Uterus (tissue), 2 donors: Measurements from ENCODE around the gene VCAM1.

Experiments
- POLR2A ChIP-seq, 2 donors: fragments of 450-650 bp; IDR thresholded peaks; one replicate each; pipeline ENCODE4 v1.6.1; 2016; ENCODE audit warnings: antibody characterized with exemption in 2 of 2, mild to moderate bottlenecking in 1 of 2, moderate library complexity in 1 of 2
- TF ChIP-seq, protein P1 (sequence below), 4 experiments: fragments of 200-600 bp in 2 of 4; fragments of 450-650 bp in 2 of 4; sonication (generic) in 2 of 4; IDR thresholded peaks; one replicate each; pipeline ENCODE4 v1.5.1; 2016 to 2019; ENCODE audit warnings: antibody characterized with exemption in 4 of 4, mild to moderate bottlenecking in 2 of 4, moderate library complexity in 1 of 4

DNA sequence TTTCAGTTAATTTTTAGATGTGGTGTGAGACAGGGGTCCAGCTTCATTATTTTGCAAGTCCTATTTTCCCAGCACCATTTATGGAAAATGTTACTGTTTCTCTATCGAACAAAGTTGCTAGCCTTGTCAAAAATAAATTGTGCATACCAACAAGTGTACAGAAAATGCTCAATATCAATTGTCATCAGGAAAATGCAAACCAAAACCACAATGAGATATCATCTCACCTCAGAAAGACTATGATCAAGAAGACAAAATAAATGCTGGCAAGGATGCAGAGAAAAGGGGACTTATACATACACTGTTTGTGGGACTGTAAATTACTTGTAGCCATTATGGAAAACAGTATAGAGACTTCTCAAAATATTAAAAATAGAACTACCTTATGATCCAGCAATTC is 54.8 kb downstream of the VCAM1 start:
- no peak for TF ChIP-seq POLR2A (IDR thresholded peaks at IDR 0.05)
- TF ChIP-seq, protein P1, sequence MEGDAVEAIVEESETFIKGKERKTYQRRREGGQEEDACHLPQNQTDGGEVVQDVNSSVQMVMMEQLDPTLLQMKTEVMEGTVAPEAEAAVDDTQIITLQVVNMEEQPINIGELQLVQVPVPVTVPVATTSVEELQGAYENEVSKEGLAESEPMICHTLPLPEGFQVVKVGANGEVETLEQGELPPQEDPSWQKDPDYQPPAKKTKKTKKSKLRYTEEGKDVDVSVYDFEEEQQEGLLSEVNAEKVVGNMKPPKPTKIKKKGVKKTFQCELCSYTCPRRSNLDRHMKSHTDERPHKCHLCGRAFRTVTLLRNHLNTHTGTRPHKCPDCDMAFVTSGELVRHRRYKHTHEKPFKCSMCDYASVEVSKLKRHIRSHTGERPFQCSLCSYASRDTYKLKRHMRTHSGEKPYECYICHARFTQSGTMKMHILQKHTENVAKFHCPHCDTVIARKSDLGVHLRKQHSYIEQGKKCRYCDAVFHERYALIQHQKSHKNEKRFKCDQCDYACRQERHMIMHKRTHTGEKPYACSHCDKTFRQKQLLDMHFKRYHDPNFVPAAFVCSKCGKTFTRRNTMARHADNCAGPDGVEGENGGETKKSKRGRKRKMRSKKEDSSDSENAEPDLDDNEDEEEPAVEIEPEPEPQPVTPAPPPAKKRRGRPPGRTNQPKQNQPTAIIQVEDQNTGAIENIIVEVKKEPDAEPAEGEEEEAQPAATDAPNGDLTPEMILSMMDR (IDR thresholded peaks at IDR 0.05) = no peak
